Stimulated activated CD8-positive, alpha-beta memory T cell treated with anti-CD3 and anti-CD28 coated beads, Interleukin-7, amount 100 ng/mL, for 4 hours (primary cell): ENCODE results near the gene SYNCRIP.
"Not testable (repeated sequence)": the region's sequence is repeated elsewhere in the genome, so short reads cannot be mapped to it uniquely, and the experiment has no call there.

Experiments used
- DNase-seq, 2 donors: peaks; one replicate each; pipeline ENCODE4 v3.0.0-alpha.2; 2020; ENCODE audit warnings: low read depth in 2 of 2

The SYNCRIP gene

DNA sequence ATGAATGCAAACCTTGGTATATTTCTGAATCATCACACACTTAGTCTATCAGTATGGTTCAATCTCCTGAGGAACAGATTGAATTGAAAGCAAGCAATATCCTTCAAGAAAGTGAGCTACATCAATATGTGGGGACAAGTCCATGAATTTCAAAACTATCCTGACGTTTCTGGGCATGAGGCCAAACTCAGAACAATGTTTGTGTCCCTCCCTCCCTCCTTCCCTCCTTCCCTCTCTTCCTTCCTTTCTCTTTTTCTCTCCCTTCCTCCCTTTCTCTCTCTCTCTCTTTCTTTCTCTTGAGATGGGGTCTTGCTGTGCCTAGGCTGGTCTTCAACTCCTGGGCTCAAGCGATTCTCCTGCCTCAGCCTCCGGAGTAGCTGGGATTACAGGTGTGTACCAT lies 27.9 kb upstream of the SYNCRIP start:
- no peak for DNase-seq

DNA sequence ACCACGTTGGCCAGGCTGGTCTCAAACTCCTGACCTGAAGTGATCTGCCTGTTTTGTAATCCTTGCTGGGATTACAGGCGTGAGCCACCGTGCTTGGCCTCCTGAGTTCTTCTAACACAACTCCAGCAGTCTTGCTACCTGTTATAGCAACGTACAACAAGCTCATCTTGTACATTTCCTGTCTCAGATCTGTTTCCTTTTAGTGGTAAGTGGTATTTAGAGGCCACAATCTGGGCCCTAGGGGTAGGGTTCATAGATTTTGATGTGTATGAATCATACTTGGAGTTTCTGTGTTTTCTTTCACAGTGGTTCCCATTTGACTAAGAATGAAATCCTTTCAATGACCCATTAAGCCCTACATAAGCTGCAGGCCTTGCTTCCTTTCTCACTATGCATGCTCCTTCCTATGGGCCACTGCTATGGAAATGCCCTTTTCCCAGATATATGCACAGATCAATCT lies 27.1 kb upstream of the SYNCRIP start:
- DNase-seq: no peak

- DNase-seq: no peak
These were observed 19.6 kb upstream of the SYNCRIP start for GRCh38 chr6:85662251-85662650.

DNA sequence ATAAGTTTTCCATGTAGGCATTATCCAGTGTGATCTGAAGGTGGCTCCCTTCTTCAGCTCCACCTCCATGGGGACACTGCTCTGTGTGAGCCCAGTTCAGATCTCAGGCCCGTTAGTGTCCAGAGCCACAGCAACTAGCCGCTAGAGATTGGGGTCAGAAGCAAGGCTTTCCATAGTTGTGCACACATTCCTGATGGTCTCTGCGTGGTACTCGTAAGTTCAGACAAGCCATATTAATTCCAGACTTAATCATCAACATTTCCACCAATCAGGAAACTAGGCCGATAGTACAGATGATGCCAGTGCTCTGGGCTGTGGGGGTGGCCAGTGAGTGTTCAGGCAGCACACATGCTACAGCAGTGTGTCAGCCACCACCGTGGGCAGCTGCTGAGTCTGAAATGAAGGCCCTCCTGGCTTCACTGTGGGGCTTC lies 17.5 kb upstream of the SYNCRIP start:
- no peak for DNase-seq

DNA sequence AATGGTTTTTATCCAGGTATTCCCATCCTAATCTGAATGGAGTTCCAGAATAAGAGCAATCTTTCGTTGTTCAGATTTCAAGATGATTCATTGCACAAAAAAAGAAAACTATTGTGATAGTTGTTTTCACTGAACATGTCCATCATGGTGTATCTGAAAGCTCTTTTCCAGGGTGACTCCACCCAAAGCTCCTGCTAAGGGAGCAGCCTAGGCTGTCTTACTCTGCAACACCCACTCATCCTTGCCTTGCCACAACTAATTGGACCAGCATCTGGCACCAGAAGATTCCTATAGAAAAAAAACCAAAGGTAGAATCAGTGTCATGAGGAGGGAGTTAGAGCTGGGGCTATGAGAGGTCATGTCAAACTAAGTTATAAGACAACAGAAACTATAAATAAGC lies 7.9 kb upstream of the SYNCRIP start:
- DNase-seq: no peak

DNA sequence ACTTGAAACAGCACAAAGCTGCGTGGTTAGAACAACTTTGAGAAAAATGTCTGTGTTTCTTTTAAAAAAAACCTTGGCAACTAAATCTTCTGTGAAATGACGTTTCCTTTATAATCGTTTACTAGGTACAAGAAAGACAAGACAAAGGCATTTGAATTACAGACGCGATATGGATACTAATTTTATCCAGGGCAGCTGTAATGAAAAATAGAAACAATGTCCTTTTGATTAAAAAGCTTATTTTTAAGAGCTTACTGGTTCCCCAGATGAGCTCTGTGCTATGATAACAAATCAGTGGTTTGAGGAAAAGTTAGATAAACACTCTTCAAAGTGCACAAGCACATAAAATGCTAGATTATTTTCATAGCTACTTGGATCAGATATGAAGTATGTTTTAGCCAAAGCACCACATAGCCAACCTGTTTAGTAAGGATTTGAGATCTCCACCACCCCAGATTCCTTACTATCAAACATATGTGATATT lies 1.6 kb upstream of the SYNCRIP start:
- DNase-seq: no peak

- DNase-seq: peak; percentile 37 to 56
These were observed 1.0 kb upstream of the SYNCRIP start for GRCh38 chr6:85643537-85644278.

- DNase-seq: peak; percentile 21 to 45
These were observed 551 bp downstream of the SYNCRIP start for GRCh38 chr6:85641897-85642773.

GRCh38 chr6:85641522-85641896 lies 1.2 kb downstream of the SYNCRIP start:
- no peak for DNase-seq

- no peak for DNase-seq
These were observed 1.9 kb downstream of the SYNCRIP start for GRCh38 chr6:85640821-85641220.

- no peak for DNase-seq
These were observed 5.1 kb downstream of the SYNCRIP start for GRCh38 chr6:85637579-85637978.

GRCh38 chr6:85632164-85632942 lies 10.3 kb downstream of the SYNCRIP start:
- DNase-seq: no peak

- not testable (repeated sequence) for DNase-seq
These were observed 11.6 kb downstream of the SYNCRIP start for GRCh38 chr6:85631117-85631516.

DNA sequence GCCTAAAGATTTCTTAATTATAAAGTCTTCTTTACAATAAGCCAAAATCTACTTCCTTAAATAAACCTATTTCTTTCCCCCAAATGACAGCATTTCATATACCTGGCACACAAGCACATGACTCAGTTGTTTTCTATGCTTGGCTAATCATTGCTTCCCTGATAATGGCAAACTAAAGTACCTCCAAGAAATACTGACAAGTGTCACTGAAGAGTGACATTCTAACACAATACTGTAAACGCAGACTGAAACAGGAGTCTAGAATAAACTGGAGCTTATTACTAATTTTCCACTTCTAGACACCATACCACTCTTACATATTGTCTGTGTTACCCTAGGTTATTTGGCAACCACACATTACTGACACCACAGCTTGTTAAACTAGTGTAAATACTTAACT lies 14.3 kb downstream of the SYNCRIP start:
- DNase-seq: no peak

- no peak for DNase-seq
These were observed 22.4 kb downstream of the SYNCRIP start for GRCh38 chr6:85620308-85620707.

- no peak for DNase-seq
These were observed 27.9 kb downstream of the SYNCRIP start for GRCh38 chr6:85614780-85615179.

- no peak for DNase-seq
These were observed 29.8 kb downstream of the SYNCRIP start for GRCh38 chr6:85612690-85613474.

DNA sequence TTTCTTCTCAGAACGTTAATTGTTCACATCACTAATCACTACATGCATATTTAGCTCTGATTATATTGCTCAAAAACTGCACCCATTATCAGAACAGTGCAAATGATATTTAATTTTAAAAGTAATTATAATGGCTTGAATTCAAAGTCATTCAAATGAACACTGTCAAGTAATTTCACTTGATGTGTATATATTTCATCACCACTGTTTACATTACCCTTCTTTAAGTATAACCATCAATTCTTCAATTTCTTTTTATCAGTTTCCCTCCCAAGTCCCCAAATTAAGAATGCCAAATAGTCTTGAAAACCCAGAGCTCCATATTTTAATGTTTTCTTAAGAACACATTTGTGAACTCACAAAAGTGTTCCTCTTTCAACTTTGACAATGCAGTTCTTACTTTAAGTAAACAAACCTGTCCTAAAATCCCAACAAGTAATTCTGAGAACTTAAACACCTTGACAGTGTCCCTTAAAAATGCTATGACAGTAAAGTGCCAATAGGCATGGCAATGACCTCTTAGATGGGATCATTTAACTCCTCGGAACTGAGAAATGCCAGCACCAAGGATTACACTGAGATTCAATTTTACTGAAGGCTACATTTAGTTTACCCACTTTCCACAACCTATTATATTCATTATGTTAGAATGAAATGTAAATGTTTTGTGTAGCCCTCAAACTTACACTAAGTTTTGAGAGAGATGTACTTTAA lies 32.3 kb downstream of the SYNCRIP start:
- no peak for DNase-seq

DNA sequence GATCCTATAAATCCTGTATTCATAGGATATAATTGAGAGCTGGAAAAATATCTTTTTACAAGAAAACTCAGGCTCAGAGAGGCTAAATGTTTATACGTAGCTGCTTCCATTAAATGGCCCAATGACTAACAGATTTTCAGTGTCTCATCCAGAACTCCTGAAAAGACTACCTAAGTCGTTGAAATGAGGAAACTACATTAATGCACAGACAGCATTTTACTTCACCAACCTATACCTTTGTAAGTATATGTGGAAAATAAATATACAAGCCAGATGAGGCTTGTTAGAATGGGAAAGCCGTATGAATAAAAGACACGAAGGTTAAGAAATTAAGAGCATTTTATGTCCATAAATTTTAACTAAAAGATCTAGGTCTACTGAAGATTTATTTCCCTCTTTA lies 40.6 kb downstream of the SYNCRIP start:
- DNase-seq: no peak

GRCh38 chr6:85600713-85601313 lies 41.9 kb downstream of the SYNCRIP start:
- no peak for DNase-seq
